SK-N-MC (cell line): ENCODE data around the gene PREX1.

Experiments
- EZH2 ChIP-seq: fragments of 200-600 bp; sonication (generic); IDR thresholded peaks from one replicate; pipeline ENCODE4 v1.6.1; 2017; ENCODE audit warnings: antibody characterized with exemption
- POLR2AphosphoS5 ChIP-seq: IDR thresholded peaks from 2 replicates; pipeline ENCODE4 v1.6.1; 2012; ENCODE audit warnings: mild to moderate bottlenecking, low read depth, low read length, borderline replicate concordance

DNA sequence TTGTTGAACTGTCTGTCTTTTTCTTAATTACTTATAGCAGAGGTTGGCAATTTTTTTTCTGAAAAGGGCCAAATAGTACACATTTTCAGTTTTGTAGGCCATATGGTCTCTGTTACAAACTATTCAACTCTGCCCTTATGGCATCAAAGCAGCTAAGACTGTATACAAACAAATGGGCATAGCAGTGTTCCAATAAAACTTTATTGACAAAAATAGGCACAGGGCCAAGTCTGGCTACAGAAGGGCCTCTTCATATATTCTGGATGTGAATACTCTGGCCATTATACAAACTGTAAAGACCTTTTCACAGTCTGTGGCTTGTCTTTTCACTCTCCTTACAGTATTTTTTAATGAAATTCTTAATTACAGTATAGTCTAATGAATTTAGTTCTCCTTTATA, 132.1 kb downstream of the PREX1 start:
- TF ChIP-seq EZH2 (no peak), POLR2AphosphoS5 (no peak)
